ENCODE results near the gene ZNF865. TPM values are rescaled to one million over a fixed set of nuclear protein-coding genes. Genes with fewer than 3 reads are reported as not detected.

Gene ZNF865
- total and polyA plus RNA-seq, 10 of the 15 experiments (the other 5 are each of a cell fraction or from before 2014, with no cell fraction given) = 0.02 to 18.3 (median 0.90) TPM

DNA sequence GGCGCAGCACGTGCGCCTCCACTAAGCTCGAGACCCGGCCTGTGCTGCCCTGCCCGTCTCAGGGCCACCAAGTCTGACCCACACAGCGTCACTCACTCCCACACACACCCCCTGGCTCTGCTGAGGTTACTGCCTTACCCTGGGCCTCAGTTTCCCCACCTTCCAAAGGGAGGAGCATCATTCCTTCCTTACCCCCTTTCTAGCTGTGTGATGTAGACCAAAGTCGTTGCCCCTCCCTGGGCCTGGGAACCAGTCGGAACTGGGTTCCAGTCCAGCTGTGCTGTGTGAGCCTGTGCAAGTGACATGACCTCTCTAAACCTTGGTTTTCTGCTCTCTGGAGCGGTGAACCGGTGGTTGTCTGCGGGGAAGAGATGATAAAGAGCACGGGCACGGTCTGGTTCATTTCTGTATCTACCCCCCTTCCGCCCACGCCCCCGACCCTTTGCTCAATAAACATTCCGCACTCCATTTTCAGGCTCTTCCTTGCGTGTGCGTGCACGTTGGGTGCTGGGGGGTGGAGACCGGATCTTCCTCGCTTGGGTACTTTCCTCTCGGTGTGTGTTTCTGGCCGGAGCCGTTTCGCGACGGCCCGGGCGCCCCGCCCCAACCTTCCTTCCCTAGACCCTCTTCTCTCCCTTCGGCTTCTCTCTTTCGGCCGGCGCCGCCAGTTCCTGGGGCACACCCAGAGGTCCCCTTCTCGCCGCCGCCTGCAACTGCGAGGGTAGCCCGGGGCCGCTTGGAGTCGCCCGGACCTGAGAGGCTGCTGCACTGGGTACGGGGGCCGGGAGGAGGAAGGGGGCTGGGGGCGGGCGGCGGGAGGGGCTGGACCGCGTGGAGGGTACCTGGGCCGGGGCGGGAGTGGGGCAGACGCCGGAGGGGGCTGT is 37.8 kb downstream of the ZNF865 start, which contains the start of gene ZNF581 (continued):
- TF ChIP-seq, protein P1, sequence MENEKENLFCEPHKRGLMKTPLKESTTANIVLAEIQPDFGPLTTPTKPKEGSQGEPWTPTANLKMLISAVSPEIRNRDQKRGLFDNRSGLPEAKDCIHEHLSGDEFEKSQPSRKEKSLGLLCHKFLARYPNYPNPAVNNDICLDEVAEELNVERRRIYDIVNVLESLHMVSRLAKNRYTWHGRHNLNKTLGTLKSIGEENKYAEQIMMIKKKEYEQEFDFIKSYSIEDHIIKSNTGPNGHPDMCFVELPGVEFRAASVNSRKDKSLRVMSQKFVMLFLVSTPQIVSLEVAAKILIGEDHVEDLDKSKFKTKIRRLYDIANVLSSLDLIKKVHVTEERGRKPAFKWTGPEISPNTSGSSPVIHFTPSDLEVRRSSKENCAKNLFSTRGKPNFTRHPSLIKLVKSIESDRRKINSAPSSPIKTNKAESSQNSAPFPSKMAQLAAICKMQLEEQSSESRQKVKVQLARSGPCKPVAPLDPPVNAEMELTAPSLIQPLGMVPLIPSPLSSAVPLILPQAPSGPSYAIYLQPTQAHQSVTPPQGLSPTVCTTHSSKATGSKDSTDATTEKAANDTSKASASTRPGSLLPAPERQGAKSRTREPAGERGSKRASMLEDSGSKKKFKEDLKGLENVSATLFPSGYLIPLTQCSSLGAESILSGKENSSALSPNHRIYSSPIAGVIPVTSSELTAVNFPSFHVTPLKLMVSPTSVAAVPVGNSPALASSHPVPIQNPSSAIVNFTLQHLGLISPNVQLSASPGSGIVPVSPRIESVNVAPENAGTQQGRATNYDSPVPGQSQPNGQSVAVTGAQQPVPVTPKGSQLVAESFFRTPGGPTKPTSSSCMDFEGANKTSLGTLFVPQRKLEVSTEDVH (IDR thresholded peaks at IDR 0.05; ENCODE audit: low read depth, partially characterized antibody) = peak; percentile 83
- TF ChIP-seq NR2F1 (conservative IDR thresholded peaks at IDR 0.05) = peak; percentile 82
- peak; percentile 36 for TF ChIP-seq MAX (IDR thresholded peaks at IDR 0.05; ENCODE audit: low read depth, low read length)
- TF ChIP-seq NFYA (IDR thresholded peaks at IDR 0.05; ENCODE audit: borderline replicate concordance, low read depth, low read length) = no peak
- TF ChIP-seq MEF2B (IDR thresholded peaks at IDR 0.05; ENCODE audit: partially characterized antibody, poor library complexity, severe bottlenecking) = no peak
- peak; percentile 30; the same call in 1 of the 2 replicates for TF ChIP-seq TCF3 (IDR thresholded peaks at IDR 0.05; ENCODE audit: borderline replicate concordance, insufficient read depth, low read depth, low read length)
- peak; percentile 81 for TF ChIP-seq POLR2AphosphoS5 (IDR thresholded peaks at IDR 0.05; ENCODE audit: low read length)
- TF ChIP-seq PKNOX1 (IDR thresholded peaks at IDR 0.05) = peak; percentile 78
- peak; percentile 78 for TF ChIP-seq HCFC1 (IDR thresholded peaks at IDR 0.05; ENCODE audit: low read length)
- TF ChIP-seq, protein P2, sequence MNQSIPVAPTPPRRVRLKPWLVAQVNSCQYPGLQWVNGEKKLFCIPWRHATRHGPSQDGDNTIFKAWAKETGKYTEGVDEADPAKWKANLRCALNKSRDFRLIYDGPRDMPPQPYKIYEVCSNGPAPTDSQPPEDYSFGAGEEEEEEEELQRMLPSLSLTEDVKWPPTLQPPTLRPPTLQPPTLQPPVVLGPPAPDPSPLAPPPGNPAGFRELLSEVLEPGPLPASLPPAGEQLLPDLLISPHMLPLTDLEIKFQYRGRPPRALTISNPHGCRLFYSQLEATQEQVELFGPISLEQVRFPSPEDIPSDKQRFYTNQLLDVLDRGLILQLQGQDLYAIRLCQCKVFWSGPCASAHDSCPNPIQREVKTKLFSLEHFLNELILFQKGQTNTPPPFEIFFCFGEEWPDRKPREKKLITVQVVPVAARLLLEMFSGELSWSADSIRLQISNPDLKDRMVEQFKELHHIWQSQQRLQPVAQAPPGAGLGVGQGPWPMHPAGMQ (IDR thresholded peaks at IDR 0.05; ENCODE audit: borderline replicate concordance) = no peak
- TF ChIP-seq CREB1 (IDR thresholded peaks at IDR 0.05; ENCODE audit: low read depth) = peak; percentile 72
- TF ChIP-seq EZH2 (IDR thresholded peaks at IDR 0.05; ENCODE audit: borderline replicate concordance, control insufficient read depth, low read depth, low read length) = no peak
- no peak for TF ChIP-seq SUZ12 (IDR thresholded peaks at IDR 0.05; ENCODE audit: unreplicated experiment)
- TF ChIP-seq STAT1 (conservative IDR thresholded peaks at IDR 0.05) = peak; percentile 72; the same call in 1 of the 2 replicates
- TF ChIP-seq TCF12 (IDR thresholded peaks at IDR 0.05; ENCODE audit: low read depth, low read length) = no peak
- TF ChIP-seq GABPA (IDR thresholded peaks at IDR 0.05; ENCODE audit: low read depth) = peak; percentile 90
- TF ChIP-seq FOXM1 (IDR thresholded peaks at IDR 0.05; ENCODE audit: low read depth, low read length) = no peak; the same call in 1 of the 2 replicates
- TF ChIP-seq, protein P3, sequence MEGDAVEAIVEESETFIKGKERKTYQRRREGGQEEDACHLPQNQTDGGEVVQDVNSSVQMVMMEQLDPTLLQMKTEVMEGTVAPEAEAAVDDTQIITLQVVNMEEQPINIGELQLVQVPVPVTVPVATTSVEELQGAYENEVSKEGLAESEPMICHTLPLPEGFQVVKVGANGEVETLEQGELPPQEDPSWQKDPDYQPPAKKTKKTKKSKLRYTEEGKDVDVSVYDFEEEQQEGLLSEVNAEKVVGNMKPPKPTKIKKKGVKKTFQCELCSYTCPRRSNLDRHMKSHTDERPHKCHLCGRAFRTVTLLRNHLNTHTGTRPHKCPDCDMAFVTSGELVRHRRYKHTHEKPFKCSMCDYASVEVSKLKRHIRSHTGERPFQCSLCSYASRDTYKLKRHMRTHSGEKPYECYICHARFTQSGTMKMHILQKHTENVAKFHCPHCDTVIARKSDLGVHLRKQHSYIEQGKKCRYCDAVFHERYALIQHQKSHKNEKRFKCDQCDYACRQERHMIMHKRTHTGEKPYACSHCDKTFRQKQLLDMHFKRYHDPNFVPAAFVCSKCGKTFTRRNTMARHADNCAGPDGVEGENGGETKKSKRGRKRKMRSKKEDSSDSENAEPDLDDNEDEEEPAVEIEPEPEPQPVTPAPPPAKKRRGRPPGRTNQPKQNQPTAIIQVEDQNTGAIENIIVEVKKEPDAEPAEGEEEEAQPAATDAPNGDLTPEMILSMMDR (IDR thresholded peaks at IDR 0.05 in 2 of 3, conservative IDR thresholded peaks at IDR 0.05 in 1 of 3; ENCODE audit: control insufficient read depth in 2 of 3, extremely low read depth in 1 of 3, insufficient read depth in 1 of 3, low read depth in 3 of 3, low read length in 3 of 3) = no peak
- peak; percentile 94 for TF ChIP-seq NBN (IDR thresholded peaks at IDR 0.05)
